IPS-NIHi7 (cell line): ENCODE results near the gene KNG1.
A peak's percentile ranks its signal among the peaks of the same experiment; 100 is the strongest.
"Not testable (repeated sequence)": the region's sequence is repeated elsewhere in the genome, so short reads cannot be mapped to it uniquely, and the experiment has no call there.

Experiments used
- DNase-seq: peaks from one replicate; pipeline ENCODE4 v3.0.0; 2012; ENCODE audit warnings: mixed read lengths; ENCODE audit errors: extremely low spot score

KNG1 gene

DNA sequence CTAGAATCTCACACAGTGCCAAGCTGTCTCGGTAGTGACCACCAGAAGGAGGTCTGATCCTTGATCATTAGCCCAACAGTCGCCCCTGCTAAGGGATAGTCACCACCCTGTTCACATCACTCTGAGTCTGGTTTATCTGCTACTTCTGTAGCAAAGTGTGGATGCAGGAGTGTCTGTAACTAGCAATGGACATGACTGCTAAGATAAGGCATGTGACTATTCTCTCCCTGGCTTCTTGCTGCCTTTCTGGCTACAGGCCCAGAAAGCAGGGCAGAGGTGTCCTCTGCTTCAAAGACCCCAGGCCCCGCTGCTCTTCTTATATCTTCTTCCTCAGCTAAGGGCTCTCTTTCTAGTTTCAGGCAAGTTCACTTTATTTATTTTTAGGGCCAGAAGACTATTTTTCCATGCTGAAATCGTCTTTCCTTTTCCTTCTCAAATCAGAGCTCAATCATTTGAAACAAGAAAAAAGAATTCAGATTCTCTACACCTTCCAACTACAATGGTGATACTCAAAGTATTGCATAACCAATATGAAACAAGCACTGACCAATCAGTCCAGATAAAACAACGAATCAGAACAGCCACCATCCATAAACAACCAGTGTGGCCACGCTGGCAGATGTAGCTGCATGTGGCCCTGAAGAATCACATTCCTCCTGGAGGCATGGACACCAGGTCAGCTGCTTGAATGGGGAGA lies 8.0 kb upstream of the KNG1 start:
- DNase-seq: no peak

- not testable (repeated sequence) for DNase-seq
These were observed 6.5 kb upstream of the KNG1 start for GRCh38 chr3:186710694-186711093.

DNA sequence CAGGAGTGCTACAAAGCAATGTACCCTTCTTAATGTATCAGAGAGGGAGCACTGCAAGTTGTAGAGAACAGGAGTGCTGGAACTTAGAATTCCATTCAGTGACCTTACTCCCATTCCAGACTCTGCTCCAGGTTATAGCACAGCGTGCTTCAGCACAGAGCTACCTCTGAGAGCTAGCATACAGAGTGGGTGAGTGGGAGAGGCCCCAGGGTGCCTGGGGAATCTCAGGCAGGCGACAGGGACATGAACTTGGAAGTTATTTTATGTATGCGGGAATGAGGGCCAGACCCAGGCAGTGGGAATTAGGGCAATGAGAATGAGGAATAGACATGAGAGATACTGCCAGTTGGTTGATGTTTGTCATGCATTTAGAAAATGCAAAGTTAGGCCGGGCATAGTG lies 3.7 kb upstream of the KNG1 start:
- DNase-seq: no peak

GRCh38 chr3:186719945-186720739 lies 3.0 kb downstream of the KNG1 start:
- DNase-seq: no peak

DNA sequence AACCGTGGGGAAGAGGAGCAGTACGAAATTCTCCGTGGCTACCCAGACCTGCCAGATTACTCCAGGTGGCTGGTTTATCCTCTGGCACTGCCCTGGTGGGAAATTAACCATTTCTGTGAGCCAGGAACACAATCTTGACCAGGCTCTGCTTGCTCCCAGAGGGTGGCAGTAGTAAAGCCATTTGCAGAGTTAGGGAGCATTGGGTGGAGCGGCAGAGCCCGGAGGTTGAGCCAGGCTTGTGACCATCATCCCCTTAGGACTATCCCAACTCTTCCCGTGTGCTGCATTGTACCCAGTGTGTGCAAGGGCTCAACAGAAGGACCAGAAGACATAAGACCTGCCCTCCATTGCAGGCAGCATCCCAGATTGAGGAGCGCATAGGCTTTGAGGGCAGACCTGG lies 5.3 kb downstream of the KNG1 start:
- peak; percentile 73 for DNase-seq

DNA sequence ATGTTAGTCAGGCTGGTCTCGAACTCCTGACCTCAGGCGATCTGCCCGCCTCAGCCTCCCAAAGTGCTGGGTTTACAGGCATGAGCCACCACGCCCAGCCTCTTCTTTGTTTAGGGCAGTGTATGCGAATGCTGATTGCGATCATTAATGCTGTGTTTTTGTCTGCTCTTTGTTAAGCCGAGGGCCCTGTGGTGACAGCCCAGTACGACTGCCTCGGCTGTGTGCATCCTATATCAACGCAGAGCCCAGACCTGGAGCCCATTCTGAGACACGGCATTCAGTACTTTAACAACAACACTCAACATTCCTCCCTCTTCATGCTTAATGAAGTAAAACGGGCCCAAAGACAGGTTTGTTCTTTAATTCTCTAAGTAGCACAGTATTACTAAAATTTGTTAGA lies 7.8 kb downstream of the KNG1 start:
- DNase-seq: no peak

- DNase-seq: no peak
These were observed 15.1 kb downstream of the KNG1 start for GRCh38 chr3:186732169-186732766.

DNA sequence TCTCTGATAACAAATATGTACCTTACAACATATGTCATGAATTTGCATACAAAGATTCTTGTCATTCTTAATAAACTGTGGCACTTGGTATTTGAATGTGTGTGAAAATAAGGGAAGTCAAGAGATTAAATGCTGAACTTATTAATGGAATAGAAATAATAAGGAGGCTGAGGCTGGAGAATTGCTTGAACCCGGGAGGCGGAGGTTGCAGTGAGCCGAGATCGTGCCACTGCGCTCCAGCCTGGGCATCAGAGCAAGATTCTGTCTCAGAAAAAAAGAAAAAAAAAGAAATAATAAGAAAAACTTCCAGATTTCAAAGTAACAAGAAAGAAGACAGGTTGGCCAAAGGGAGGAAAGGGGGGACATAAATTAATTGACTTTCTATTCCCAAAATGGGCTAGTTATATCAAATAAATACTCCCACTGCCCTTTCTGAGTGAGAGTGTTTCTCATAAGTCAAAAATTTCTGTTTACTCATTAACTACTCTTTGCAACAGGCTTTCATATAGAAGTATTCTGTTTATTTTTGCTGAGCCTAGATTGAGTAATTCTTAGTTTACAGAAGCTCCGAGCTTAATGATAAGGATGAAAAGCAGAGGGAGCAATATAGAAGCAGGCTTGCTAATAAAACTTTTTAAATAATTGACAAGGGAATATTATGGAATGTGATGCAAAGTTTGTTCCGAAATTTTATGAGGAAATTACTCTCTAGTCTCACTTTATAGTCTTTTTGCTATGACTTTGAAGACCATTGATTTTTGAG lies 25.6 kb downstream of the KNG1 start:
- DNase-seq: no peak

DNA sequence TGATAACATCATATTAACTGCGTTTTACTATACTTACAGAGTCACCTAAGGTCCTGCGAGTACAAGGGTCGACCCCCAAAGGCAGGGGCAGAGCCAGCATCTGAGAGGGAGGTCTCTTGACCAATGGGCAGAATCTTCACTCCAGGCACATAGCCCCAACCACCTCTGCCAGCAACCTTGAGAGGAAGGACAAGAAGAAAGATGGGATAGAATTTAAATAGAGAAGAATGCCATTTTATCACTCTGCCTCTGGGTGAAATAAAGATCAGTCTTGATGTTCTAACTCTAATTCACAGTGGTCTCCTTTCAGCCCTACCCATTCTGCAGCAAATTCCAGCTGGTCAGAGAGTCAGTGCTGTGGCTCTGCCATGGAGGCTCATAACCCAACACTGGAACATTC lies 26.5 kb downstream of the KNG1 start:
- DNase-seq: no peak

- peak; percentile 69 for DNase-seq
These were observed 28.8 kb downstream of the KNG1 start for GRCh38 chr3:186746008-186746407.

GRCh38 chr3:186750316-186750715 lies 33.2 kb downstream of the KNG1 start:
- DNase-seq: no peak

- peak; percentile 11 for DNase-seq
These were observed 34.3 kb downstream of the KNG1 start for GRCh38 chr3:186751480-186751879.

GRCh38 chr3:186754006-186754405 lies 36.8 kb downstream of the KNG1 start:
- DNase-seq: no peak

GRCh38 chr3:186754871-186755270 lies 37.7 kb downstream of the KNG1 start:
- DNase-seq: no peak

DNA sequence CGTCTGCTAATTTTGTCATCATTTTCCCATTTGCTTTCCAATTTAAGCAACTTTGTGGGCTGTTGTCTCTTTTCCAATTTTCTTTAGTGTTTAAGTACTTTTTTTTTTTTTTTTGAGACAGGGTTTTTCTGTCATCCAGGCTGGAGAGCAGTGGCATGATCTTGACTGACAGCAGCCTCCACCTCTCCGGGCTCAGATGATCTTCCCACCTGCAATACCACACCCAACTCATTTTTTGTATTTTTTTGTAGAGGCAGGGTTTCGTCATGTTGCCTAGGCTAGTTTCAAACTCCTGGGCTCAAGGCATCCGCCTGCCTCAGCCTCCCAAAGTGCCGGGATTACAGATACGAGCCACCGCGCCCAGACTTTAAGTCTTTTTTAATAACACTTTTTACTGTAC lies 40.1 kb downstream of the KNG1 start:
- no peak for DNase-seq

- no peak for DNase-seq
These were observed 40.6 kb downstream of the KNG1 start for GRCh38 chr3:186757686-186758220.

DNA sequence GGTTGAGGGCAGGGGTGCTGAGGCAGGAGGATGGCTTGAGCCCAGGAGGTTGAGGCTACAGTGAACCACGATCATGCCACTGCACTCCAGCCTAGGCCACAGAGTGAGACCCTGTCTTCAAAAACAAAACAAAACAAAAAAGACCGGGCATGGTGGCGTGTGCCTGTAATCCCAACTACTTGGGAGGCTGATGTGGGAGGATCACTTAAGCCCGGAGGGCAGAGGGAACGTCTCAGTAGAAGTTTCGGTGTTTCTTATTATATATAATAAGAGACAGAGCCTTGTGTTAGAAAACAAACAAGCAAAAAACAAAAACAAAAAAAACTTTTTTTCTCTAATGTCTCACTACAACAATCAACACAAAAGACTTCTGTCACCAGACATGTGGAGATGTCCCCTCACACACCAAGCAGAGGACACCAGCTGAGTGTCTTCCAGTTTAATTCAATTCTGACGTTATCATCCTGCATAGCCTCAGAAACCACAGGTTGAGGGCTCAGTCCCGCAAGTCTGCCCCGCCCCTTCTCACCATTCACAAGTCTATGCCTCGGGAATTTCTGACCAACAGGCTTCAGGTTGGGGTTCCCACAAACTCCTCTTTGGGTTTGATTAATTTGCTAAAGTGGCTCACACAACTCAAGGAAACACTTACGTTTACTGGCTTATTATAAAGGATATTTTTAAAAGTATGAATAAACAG lies 42.2 kb downstream of the KNG1 start:
- DNase-seq: no peak

DNA sequence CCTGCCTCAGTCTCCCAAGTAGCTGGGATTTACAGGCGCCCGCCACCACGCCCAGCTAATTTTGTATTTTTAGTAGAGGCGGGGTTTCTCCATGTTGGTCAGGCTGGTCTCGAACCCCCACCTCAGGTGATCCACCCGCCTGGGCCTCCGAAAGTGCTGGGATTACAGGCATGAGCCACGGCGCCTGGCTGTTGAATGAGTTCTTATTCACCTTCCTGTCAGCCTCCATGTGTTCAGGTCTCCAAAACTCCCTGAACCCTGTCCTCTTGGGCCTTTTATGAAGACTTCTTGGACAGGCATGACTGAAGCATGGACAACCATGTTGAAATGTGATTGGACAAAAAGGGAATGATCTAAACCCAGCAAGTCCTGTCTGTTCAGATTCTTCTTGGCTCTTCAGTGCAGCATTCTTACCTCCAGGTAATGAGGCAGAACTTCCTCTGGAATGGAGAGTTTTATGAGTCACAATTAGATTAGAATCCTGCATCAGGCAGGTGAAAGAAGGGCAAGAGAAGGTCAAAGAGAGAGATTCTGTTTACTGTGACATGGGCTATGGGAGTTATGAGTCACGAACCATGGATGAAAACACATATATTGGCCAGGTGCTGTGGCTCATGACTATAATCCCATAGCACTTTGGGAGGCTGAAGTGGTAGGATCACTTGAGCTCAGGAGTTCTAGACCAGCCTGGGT lies 43.1 kb downstream of the KNG1 start:
- DNase-seq: no peak

DNA sequence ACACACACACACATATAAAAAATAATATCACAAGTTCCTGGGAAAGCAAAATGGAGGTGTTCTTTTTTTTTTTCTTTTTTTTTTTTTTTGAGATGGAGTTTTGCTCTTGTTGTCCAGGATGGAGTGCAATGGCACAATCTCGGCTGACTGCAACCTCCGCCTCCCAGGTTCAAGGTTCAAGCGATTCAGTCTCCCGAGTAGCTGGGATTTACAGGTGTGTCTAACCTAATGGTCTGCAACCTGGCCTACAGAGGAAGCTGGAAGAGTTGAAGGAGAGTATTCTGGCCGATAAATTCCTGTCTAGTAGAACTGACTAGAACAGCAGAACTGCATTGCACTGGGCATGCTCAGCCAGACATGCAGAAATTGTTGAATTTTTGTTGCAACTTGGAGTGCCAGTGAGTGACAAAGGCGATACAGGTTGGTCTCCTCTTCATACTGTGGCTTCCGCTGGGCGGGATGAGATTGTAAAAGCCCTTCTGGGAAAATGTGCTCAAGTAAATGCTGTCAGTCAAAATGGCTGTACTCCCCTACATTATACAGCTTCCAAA lies 43.8 kb downstream of the KNG1 start:
- DNase-seq: no peak

DNA sequence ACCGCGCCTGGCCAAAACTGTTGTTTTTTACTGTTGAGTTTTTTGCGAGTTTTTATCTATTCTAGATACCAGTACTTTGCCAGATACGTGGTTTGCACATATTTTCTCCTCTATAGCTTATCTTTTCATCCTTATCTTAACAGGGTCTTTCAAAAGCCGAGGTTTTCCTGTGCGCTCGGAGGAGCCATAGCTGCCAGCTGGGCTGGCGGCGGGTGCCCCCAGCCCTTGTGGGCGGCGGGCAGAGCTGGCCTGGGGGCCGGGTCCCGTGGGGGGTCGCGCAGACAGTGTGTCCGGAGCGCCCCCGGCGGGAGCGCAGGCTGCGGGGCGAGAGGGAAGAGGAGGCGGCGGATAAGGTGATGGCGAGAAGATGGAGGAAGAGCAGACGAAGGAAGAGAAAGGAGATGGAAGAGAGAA lies 55.1 kb downstream of the KNG1 start:
- peak; percentile 21 for DNase-seq
